Activated CD8-positive, alpha-beta memory T cell treated with anti-CD3 and anti-CD28 coated beads for 24 hours (primary cell): ENCODE data around the gene CDH22.

Experiments used
- DNase-seq: peaks from one replicate; pipeline ENCODE4 v3.0.0-alpha.2; 2020

CDH22 gene

DNA sequence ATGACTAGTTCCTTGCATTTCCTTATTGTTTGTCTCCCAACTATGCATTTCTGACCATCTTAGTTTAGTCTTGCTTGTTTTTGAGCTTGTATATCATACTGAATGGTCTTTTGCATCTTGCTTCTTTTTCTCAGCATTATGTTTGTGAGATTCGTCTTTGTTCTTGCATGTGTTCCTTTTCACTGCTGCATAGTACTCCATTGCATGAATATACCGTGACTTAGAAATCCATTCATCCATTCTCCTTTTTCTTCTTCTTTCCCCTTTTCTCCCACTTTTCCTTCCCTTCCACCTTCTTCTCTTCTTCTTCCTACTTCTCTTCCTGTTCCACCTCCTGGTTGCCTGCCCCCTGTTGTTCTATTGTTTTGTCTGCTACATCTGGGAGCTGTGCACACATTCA, 42.8 kb downstream of the CDH22 start:
- DNase-seq, result no peak

DNA sequence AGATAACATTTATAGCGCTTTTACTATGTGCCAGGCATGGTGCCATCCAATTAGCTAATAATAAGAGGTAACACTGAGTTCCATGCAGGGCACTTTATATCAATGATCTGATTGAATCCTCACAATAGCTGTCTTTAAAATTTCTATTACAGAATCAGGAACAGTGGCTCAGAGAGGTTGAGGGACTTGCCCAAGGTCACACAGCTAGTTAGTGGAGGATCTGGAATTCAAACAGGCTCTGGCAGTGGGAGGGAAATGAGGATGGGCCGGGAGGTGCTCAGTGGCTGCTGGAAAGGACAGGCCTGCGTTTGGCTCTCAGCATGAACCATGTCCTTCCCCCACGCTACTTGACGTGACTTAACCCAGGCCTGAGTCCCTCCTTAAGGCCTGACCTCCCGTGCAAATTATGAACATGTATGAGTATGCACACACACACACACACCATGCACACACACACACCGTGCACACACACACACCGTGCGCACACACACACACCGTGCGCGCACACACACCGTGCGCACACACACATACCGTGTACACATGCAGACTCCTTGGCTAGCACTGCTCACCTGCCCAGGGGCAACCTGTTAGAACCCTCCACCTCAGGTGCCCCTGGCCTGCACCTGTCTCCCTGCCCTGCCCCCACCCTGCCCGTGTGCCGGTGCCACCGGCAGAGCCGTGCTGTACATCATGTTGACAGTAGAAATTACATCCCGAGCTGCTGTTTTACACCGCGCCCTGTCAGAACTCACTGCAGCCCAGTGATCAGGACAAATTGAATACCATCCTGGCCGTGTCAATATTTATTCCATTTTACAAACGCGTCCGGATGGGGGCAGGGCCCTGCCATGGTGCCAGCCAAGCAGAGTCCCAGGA, 43.7 kb downstream of the CDH22 start:
- no peak for DNase-seq

DNA sequence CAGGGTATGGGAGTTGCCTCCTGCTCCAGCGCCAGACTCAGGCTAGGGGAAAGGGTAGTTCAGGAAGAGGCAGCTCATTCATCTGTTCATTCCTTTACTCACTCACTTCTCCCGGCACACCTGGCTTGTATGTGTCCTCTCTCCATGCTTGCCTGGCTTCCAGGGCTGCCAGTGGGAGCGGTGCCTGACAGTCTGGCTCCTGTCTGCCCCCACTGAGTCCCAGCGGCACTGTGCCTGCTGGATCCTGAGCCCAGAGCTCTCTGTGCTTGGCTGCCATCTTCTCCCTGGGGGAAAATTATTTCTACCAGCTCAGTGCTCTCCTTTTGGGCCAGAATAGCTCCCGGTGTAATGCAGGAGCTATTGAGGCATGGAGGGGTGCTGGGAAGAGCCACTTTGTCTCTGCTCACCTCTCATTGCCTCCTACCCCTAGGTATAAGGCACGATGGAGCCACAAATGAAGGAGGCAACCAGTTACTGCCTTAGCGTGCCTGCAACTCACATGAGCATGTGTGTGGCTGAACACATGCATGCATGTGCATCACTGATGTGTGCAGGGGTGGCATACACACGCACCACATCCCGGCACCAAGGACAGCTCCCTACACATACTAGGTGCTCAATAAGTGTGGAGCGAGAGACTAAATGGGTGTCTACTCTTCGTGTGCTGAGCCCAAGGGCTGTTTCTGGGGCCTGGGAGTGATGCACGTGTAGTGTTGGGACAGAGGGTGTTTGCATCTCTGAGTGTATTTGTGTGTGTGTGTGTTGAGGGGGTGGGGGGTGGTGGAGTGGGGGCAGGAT, 46.6 kb downstream of the CDH22 start:
- no peak for DNase-seq

DNA sequence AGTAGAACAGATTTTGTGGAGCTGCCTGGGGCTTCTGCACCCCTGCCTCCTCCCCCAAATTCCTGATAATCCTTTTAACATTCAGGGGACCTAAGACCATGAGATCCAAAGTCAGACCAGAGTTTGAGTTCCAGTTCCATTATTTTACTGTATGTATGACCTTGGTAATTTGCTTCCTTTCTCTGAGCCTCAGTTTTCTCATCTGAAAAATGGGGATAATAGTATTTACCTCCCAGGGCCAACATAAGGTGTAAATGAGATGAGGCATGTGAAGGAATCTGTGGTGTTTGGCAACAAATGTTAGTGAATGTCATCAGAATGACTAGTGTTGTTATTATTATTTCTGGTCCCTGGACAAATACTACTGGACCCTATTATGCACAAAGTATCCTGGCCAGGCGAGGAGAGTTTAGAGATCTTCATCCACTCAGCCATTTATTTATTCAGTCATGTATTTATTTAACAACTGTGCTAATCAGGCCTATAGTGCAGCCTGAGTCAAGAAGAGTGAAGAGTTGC, 47.3 kb downstream of the CDH22 start:
- no peak for DNase-seq

DNA sequence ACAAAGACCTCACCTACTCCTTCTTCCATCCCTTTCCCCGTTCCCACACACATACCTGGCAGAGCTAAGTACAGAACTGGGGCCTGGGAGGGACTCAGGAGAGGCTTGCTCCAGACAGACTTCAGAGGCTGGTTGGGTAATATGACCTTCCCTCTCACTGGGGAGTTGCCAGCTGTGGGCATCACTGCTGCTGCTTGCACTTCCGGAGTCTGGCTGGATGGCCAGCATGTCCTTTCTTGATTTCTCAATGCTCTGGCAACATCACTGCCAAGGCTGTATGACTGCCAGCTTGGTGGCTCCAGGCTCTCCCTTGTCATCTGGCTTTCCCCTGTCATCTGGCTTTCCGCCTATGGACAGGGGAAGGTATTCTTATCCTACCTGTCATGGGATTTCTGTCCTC, 47.8 kb downstream of the CDH22 start:
- DNase-seq, result no peak

DNA sequence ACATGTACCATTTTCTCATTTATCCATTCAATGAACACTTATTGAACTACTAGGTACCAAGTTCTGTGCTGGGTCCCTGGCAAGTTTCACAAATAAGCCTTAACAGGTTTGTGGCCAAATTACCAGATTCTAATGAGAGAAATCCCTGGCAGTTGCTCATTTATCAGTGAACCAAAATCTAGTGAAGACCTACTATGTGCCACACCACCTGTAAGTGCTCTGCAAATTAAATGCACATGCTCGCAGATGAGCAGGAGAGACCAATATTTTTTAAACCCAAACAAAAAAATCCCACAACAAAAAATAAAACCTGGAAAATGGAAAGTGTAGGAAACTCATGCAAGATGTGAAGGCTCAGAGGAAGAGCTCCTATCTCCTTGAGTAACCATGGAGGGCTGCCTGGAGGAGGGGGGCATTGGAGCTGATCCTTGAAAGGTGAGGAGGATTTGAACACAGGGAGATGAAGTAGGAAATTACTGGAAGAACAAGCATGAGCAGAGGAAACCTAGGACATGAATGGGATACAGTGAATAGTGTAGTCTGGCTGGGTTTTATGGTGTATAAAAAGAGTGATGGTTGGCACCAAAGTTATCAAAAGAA, 48.9 kb downstream of the CDH22 start:
- no peak for DNase-seq

DNA sequence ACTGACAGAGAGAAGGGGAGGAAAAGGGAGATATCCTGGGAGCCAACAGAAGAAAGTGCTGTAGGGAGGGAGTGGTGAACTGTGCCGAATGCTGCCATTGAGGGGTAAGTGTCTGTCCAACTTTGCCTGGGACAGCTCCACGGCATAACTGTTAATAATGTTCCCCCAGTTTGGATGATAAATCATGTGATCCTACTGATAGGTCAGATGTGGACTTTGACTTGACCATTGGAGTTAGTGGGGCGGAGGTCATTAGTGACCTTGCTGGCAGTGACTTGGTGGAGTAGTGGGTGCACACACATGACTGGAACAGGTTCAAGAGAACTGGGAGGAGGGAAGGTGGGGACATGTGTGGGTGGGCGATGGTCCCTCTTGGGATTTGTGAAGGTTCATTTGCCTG, 50.4 kb downstream of the CDH22 start:
- no peak for DNase-seq

DNA sequence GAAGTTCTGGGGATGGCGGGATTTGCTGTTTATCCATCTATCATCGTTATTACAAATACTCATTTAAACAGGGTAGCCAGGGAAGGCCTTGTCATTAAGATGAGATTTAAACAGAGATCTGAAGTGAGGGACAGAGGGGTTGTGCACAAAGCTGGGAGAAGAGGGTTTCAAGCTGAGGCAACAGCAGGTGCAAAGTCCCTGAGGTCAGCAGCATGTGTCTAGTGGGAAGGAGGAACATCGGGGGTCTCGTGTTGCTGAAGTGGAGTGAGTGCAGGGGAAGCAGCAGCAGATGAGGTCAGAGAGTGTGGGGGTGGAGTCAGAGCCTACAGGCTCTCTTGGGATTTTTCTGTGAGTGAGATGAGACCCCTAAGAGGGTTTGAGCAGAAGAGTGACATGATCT, 52.0 kb downstream of the CDH22 start:
- no peak for DNase-seq

DNA sequence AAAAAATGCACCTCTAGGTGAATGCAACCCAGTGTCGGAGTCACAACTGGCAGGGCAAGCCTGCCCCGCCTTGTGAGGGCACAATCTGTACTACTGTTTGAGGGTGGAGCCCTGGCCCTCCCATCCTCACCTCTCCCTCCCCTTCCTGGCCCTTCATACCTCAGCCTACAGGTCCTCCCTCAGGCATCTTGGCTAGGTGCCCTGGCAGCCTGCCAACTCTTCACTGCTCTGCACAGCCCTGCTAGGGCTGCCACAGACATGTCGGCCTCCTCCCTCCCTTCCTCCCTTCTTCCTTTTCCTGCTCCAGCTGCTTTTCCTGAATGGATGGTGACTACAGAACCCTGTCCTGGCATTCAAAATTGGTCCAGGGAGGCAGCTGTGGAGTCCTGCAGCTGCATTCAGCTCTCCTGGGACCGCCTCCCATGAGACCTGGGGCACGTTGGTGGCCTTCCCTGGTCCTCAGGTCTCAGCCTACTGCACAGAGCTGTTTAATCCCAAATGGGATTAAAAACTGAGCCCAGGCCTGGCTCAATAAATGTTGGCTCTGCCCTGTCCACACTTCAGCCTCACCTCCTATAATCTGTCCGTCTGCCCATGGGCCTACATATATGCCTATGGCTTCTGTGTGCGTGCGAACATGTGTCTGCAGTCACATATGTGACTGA, 52.7 kb downstream of the CDH22 start:
- DNase-seq, result no peak

DNA sequence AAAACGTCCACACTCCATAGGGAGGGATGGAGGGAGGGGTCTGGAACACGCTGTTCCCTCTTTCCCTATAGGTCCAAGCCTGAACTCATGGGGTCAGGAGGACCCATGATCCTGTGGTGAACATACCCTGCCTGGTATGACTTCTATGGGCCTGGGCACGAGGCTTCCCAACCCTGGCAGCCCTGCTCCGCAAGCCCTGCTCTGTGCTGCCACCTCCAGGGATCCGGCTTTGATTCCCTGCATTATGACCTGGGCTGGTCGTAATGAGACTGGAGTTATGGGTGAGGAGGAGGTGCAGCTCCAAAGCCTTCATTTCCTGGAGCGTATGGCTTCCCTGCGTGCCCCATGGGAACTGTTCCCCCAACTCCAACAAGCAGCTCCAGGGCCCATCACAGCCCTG, 54.9 kb downstream of the CDH22 start:
- no peak for DNase-seq

DNA sequence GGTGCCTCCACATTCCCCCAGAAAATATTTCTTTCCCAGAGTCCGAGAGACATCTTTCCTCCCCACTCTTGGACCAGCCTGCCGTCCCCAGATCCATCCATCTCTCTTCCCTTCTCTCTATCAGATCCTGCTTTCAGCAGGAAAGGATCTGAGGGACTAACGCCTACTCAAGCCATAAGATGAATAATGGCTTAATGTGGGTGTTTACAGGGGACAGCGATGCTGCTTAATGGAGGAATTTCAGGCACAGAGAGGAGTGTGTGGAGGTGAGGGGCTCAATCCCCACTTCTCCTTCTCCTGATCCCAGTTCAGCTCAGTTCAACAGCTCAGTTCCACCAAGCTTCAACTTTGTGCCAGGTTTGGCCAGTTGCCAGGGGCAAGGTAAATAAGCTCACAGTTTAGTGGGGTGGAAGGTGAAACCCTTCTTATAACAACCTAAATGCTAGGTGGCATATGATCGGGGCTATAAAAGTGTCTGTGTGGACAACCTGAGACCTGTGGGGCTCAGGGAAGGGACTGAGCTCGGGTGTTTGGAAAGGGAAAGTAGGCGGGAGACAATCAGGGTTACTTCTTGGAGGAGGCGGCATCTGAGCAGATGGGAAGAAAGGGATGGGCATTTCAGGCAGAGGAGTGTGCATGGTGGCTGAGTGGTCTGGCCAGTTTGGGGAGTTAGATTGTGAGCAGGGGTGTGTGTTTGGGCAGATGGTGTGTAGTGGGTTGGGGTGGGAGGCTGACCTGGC, 55.8 kb downstream of the CDH22 start:
- DNase-seq, result no peak

DNA sequence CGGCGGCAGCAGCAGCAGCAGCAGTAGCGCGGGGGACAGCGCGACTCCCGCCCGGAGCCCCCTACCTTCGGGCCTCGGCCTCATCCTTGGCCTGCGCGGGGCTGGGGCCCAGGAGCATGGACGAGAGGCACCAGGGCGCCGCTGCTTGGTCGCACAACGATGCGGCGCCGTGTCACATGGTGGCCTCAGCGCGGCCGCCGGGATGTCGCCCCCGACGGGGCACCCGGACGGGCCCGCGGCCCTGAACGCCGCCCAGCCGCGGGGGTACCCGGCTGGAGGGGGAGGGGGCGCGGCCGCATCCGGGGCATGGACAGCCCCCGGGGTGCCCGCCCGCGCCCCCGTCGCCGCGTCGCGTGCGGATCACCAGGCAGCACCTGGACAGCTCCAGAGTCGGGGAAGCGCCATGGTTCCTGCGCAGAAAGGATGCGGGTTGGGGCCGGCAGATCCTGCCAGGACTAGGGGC, 57.1 kb downstream of the CDH22 start:
- DNase-seq, result no peak

DNA sequence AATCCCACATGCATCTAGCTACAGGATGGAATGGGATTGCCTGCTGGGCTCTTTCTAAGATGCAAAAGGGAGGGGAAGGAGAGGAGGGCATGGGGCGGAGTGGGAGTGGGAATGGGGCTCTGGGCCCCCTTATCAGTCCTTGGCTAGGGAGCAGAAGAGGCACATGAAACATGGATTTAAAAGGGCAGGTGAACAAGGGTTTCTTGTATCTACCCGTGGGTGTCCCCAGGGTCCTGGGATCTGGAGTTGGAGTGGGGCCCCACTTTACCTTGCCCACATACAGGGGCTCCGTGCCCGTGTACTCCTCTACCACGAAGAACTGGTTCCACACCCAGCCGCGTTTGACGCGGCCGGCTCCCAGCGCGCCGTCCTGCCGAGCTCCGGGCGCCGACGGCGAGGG, 57.5 kb downstream of the CDH22 start:
- DNase-seq, result no peak

DNA sequence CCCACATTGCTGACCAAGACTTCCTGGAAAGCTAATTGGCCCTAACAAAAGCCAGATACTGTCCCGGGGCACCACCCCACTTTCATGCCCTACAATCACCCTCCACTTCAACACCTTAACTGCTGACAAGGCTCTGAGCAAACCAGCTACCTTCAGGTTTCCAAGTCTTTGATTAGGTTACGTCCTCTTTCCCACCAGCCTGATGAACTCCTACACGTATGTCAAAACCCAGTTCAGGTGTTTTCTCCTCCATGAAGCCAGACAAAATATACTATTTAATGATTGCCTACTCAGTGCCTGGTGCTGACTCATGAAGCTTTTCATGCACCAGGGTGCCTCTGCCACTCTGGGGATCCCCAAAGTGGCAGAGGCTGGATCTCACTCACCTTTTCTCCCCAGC, 58.6 kb downstream of the CDH22 start:
- no peak for DNase-seq

DNA sequence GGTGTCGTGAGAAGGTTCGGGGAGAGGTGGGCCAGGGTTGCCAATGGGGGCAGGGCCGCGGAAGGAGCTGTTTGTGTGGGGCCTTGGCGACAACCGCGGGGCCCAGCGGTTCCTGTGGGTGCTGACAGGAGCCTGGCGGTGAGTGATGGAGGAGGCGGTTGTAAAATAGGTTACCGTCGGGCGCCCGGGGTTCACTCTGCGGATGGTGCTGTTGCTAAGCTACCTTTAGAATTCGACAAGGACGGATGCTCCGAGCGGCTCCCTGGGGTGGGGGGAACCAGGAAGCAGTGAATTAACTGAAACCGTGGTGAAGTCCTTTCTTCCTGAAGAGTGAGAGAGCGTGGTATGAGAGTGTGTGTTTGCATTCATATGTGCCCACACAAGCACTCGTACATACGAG, 61.7 kb downstream of the CDH22 start:
- DNase-seq, result no peak

DNA sequence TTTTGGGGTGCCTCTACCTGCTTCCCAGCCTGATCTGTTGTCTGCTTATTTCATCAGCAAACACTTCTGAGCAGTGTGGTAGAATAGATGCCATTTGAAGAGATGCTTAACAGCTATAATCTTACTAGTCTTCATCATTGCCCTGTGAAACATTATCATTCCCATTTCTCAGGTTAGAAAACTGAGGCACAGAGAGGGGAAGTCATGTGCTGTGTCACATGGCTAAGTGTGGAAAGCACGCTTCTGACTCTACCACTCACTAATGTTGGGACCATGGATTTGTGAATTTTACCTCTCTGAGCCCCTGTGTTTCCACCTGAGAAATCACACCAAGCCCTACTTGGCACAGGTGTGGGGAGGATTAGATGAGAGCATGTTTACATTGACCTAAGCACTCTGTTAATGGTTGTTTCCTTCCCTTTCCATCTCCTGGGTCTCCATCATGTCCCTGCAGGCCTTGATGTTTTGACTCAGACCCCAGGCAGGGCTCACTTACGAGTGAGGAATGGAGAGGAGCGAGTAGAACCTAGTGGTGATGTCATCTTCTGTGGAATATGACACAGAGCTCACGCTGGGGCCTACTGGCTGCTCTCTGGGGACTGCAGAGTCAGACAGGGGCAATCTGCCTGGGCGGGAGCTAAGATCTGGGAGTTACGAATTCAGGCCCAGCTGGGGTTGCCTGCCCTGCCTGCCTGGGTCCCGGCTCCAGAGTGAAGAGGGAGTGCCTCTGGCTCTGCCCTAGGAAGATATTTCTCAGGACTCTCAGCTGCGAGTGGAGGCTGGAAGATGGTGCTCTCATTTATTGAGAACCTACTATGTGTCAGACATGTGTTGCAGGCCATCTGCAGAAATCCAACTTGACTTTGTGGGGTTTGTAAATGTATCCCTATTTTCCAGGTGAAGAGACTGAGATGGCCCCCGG, 64.3 kb downstream of the CDH22 start:
- DNase-seq, result no peak

DNA sequence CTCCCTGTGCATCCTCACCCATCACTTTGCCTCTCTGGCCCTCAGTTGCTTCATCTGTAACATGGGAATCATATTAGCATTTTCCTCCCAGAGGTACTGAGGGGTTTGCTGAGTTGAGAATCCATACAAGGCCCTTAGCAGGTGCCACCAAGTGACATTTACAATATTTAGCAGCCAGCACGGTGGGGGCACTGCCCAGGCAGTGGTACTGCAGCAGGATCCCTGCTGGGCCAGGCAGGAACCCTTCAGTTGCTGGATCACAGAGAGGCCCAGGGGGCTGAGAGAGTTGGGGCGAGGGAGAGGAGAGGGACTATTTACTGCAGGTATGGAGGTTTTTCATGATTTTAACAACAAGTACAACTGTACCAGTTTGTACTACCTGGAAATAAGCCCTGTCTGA, 65.9 kb downstream of the CDH22 start:
- DNase-seq, result no peak

DNA sequence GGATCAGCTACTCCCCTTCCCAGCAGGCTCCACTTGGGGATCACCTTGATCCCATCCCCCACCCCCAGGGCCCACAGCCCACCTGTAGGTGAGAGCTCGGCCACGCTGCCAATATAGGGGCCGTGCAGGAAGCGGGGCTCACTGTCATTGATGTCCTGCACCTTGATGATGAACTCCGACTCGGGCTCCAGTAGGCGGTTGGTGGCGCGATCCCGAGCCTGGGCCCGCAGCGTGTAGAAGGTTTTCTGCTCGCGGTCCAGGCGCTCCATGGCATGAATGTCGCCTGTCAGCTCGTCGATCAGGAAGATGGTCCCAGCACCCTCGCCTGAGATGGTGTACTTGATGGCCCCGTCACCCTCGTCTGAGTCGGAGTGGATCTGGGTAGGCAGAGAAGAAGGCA, 67.4 kb downstream of the CDH22 start:
- DNase-seq, result no peak

DNA sequence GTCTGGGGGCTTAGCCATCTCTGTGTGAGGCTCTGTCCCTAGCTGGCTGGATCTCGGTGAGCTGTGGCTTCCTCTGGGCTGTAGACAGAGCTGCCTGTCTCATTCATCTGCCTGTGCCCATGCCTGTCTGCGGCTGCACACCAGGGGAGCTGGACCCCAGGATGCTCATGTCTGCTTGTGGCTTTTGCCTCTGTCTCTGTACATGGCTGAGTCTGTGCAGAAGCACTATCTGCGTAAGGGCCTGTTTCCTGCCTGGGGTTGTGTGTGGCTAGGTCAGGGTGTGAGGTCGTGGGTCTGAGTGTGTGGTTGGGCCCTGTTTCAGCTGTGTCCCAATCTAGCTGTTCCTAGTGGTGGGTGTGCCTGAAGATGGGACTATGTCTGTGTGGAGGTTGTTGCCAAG, 68.2 kb downstream of the CDH22 start:
- no peak for DNase-seq

DNA sequence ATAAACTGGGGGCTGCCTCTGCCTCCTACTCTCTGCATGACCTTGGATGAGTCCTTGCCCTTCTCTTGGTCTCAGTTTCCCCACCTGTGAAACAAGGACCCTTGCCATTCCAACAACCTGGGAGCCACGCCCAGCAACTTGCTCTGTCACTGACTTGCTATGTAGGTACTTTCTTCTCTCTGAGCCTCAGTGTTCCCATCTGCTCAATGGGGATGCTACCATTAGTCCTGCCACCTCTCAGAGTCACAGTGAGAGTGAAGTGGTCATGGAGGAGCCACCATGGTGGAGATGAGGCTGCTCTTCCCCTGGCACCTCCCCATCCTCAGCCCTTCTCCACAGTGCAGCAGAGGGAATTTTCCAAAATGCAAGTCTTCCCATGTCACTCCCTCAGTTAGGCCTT, 70.6 kb downstream of the CDH22 start:
- DNase-seq, result no peak

DNA sequence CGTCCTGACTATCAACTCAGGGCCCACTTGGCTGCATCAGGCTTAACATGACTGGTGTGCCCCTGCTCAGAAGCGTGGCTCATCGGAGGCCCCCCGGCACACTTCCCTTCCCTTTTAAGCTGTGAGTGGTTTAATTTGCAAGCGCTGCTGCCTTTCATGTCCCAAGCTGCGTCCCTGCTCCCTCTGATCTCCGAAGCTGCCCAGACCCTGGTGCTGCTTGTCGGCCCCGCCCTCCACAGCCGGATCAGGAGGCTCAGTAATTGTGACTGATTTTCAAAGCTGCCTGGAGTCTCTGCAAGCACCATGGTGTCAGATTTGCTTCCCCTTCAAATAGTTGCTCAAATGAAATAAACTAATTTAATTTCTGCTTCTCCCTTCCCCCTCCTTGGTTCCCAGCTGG, 71.1 kb downstream of the CDH22 start:
- no peak for DNase-seq
